HEK293T (cell line): ENCODE results near the gene LUZP1.
A peak's percentile ranks its signal among the peaks of the same experiment; 100 is the strongest.

Experiments
- CTCF ChIA-PET: fragments of 350-600 bp; formaldehyde crosslinking; extraction: SDS; loops from one replicate; lab custom pipeline; 2021; ENCODE audit warnings: antibody characterized with exemption, inconsistent platforms; lab: Yijun Ruan, JAX
- POLR2A ChIA-PET: fragments of 350-600 bp; formaldehyde crosslinking; extraction: SDS; loops from one replicate; lab custom pipeline; 2020; ENCODE audit warnings: antibody characterized with exemption, inconsistent platforms; lab: Yijun Ruan, JAX
- DNase-seq: peaks from one replicate; pipeline ENCODE4 v3.0.0; 2012; ENCODE audit warnings: mixed read lengths; ENCODE audit errors: extremely low spot score
- ARNT ChIP-seq: fragments of 450-650 bp; IDR thresholded peaks from 2 replicates; pipeline ENCODE4 v1.6.1; 2017; ENCODE audit warnings: mild to moderate bottlenecking
- BHLHE40 ChIP-seq: fragments of 450-650 bp; IDR thresholded peaks from 2 replicates; pipeline ENCODE4 v1.6.1; 2016; ENCODE audit warnings: mild to moderate bottlenecking, moderate library complexity, borderline replicate concordance
- CTBP1 ChIP-seq: fragments of 450-650 bp; IDR thresholded peaks from 2 replicates; pipeline ENCODE4 v1.6.1; 2016; ENCODE audit warnings: borderline replicate concordance
- ELF4 ChIP-seq: fragments of 450-650 bp; IDR thresholded peaks from 2 replicates; pipeline ENCODE4 v1.6.1; 2017; ENCODE audit warnings: antibody characterized with exemption
- FOXA1 ChIP-seq: fragments of 450-650 bp; IDR thresholded peaks from 2 replicates; pipeline ENCODE4 v1.6.1; 2016; ENCODE audit warnings: mild to moderate bottlenecking
- FOXK2 ChIP-seq: fragments of 450-650 bp; IDR thresholded peaks from 2 replicates; pipeline ENCODE4 v1.6.1; 2016; ENCODE audit warnings: mild to moderate bottlenecking
- FOXM1 ChIP-seq: fragments of 450-650 bp; IDR thresholded peaks from 2 replicates; pipeline ENCODE4 v1.6.1; 2017; ENCODE audit warnings: mild to moderate bottlenecking, borderline replicate concordance
- HDGF ChIP-seq: fragments of 450-650 bp; IDR thresholded peaks from 2 replicates; pipeline ENCODE4 v1.6.1; 2017; ENCODE audit warnings: antibody characterized with exemption, borderline replicate concordance
- L3MBTL2 ChIP-seq: fragments of 450-650 bp; conservative IDR thresholded peaks from 2 replicates; pipeline ENCODE4 v1.6.1; 2016; ENCODE audit warnings: mild to moderate bottlenecking
- LEF1 ChIP-seq: fragments of 450-650 bp; IDR thresholded peaks from 2 replicates; pipeline ENCODE4 v1.6.1; 2017; ENCODE audit warnings: mild to moderate bottlenecking, borderline replicate concordance
- NFRKB ChIP-seq: fragments of 450-650 bp; IDR thresholded peaks from 2 replicates; pipeline ENCODE4 v1.6.1; 2016; ENCODE audit warnings: mild to moderate bottlenecking, moderate library complexity
- PKNOX1 ChIP-seq: fragments of 450-650 bp; IDR thresholded peaks from 2 replicates; pipeline ENCODE4 v1.6.1; 2016
- SP1 ChIP-seq: fragments of 450-650 bp; IDR thresholded peaks from 2 replicates; pipeline ENCODE4 v1.6.1; 2017
- SUZ12 ChIP-seq: fragments of 450-650 bp; IDR thresholded peaks from 2 replicates; pipeline ENCODE4 v1.6.1; 2016; ENCODE audit warnings: mild to moderate bottlenecking
- TARDBP ChIP-seq: fragments of 450-650 bp; IDR thresholded peaks from 2 replicates; pipeline ENCODE4 v1.6.1; 2016
- ZNF384 ChIP-seq: fragments of 450-650 bp; IDR thresholded peaks from 2 replicates; pipeline ENCODE4 v1.6.1; 2016

LUZP1 gene

GRCh38 chr1:23101887-23102286 is 66.8 kb downstream of the LUZP1 start:
- no peak for TF ChIP-seq SP1
- no peak for TF ChIP-seq ARNT
- no peak for TF ChIP-seq CTBP1
- no peak for TF ChIP-seq SUZ12
- no peak for TF ChIP-seq PKNOX1
- ChIA-PET CTCF (interaction anchor here (2.1 to 5.7 kb wide), 2 partner anchors 77 to 82 kb away, joined by 7 to 118 read pairs; no protein-coding TSS in a partner anchor), POLR2A (no interaction called here)
- no peak for DNase-seq

GRCh38 chr1:23101101-23101827 is 67.4 kb downstream of the LUZP1 start:
- POLR2A ChIA-PET, result interaction anchor here (2.8 kb wide), 1 partner anchor 83 kb away, joined by 14 read pairs; no protein-coding TSS in a partner anchor
- no peak for DNase-seq
- CTCF ChIA-PET, result interaction anchor here (2.1 to 5.7 kb wide), 2 partner anchors 78 to 83 kb away, joined by 7 to 118 read pairs; no protein-coding TSS in a partner anchor
- TF ChIP-seq FOXA1, result no peak
- TF ChIP-seq HDGF, result no peak
- TF ChIP-seq FOXM1, result no peak
- no peak for TF ChIP-seq TARDBP
- TF ChIP-seq NFRKB, result no peak
- no peak for TF ChIP-seq ELF4
- no peak for TF ChIP-seq ZNF384
- no peak for TF ChIP-seq BHLHE40
- TF ChIP-seq CTBP1, result no peak
- TF ChIP-seq ARNT, result no peak
- TF ChIP-seq FOXK2, result no peak
- TF ChIP-seq L3MBTL2, result no peak

DNA sequence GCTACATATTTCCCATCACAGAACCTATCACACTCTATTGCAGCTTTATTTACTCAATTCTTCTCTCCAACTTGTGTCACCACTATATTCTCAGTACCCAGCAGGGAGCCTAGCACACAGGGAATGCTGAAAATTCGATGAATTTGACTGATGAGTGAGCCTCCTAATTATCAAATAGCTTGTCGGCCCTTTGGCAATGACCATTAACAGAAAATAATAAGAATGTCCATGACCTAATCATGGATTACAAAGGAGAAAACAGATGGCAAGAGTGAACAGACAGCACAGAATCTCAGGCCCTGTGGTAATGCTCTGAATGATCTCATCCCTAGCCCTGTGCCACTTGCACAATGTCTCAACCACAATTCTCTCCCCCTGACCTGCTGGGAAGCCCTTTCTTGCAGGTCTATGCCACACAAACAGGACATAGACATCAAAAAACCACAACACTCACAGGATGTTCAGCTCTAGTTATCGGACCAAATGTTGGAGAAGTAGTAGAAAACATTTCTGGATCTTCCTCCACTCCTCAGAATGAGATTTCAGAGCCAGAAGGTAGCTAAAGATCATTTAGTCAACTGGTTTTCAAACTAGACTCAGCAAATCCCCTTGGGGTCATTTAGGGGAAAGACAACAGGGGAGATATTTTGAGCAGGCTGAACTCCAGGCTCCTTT is 68.4 kb downstream of the LUZP1 start:
- TF ChIP-seq SP1, result no peak
- no peak for TF ChIP-seq L3MBTL2
- TF ChIP-seq NFRKB, result no peak
- DNase-seq, result no peak
- ChIA-PET CTCF (interaction anchor here (1.2 to 5.7 kb wide), 5 partner anchors 10 to 84 kb away, joined by 3 to 118 read pairs (median 7); no protein-coding TSS in a partner anchor), POLR2A (interaction anchor here (0.5 to 2.8 kb wide), 4 partner anchors 68 to 107 kb away, joined by 3 to 14 read pairs (median 3); partner anchors contain the start of gene LUZP1)

DNA sequence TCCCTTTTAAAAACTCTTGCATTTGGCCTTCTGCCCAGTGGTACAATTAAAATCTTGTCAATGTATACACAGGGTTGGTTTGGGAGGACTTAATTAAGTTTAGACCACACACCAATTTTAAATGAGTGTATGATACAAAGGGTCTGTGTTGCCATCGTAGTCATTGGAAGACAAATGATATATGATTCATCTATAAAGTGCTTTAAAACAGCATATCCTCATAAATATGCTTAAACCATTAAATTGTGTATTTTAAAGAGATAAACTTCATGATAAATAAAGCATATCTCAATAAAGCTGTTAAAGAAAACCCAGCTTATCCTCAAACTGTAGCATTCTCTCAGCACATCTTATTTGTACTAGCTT is 69.5 kb downstream of the LUZP1 start:
- CTCF ChIA-PET, result interaction anchor here (0.7 to 5.7 kb wide), 12 partner anchors 11 to 191 kb away, joined by 3 to 118 read pairs (median 4); no protein-coding TSS in a partner anchor
- POLR2A ChIA-PET, result interaction anchor here (1.2 to 2.8 kb wide), 4 partner anchors 70 to 85 kb away, joined by 3 to 14 read pairs (median 4); partner anchors contain the start of gene LUZP1
- TF ChIP-seq FOXA1 (no peak), FOXK2 (no peak), CTBP1 (no peak), LEF1 (no peak), BHLHE40 (no peak), FOXM1 (no peak), L3MBTL2 (no peak), TARDBP (no peak), SUZ12 (no peak), ELF4 (no peak)
- DNase-seq, result no peak

DNA sequence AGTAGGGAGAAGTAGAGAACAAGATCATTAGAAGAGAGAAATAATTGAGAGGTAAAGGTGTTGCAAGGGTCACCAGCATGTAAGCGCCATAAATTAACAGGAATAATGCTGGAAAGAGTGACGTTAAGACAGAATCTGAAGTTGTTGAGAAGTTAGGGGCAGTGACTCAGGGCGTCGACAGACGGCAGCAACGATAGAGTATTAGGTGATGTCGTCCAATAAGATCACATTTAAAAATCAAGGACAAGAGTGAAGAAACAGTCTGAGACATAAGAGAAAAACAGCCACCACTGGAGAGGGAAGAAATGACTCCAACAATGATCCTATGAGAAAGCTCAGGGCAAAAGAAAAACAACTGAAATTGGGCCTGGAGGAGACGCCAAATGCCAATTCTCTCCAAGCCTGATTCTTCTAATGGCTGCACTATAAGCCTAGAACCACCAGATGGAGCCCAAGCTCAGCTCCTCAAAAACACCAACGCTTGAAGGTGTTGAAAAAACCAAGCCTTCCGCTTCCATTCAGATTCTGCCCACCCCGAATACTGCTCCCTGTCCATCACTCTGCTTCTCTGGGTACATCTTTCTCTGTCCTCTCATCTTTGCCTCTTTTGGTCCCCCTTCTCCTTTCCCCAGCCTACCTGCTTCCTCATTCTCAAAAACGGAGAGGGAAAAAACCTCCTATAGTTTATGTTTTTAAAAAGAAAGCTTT is 70.0 kb downstream of the LUZP1 start:
- TF ChIP-seq SUZ12, result no peak
- peak; percentile 84 for TF ChIP-seq ZNF384
- peak; percentile 84 for TF ChIP-seq PKNOX1
- CTCF ChIA-PET, result interaction anchor here (0.7 to 5.7 kb wide), 12 partner anchors 10 to 191 kb away, joined by 3 to 118 read pairs (median 4); no protein-coding TSS in a partner anchor
- peak; percentile 71 for DNase-seq
- POLR2A ChIA-PET, result interaction anchor here (1.2 to 2.8 kb wide), 3 partner anchors 70 to 85 kb away, joined by 3 to 14 read pairs (median 5); partner anchors contain the start of gene LUZP1

- CTCF ChIA-PET, result no interaction called here
- POLR2A ChIA-PET, result no interaction called here
- no peak for TF ChIP-seq SUZ12
- no peak for TF ChIP-seq L3MBTL2
- no peak for TF ChIP-seq BHLHE40
- TF ChIP-seq SP1, result no peak
- no peak for TF ChIP-seq CTBP1
- no peak for TF ChIP-seq LEF1
- TF ChIP-seq TARDBP, result no peak
- TF ChIP-seq FOXK2, result no peak
- no peak for TF ChIP-seq ELF4
- TF ChIP-seq NFRKB, result no peak
- TF ChIP-seq HDGF, result no peak
- no peak for TF ChIP-seq PKNOX1
- no peak for TF ChIP-seq FOXM1
- TF ChIP-seq FOXA1, result no peak
- no peak for DNase-seq
These were observed 71.3 kb downstream of the LUZP1 start for GRCh38 chr1:23097316-23097715.
